Suprapubic skin (tissue), 4 donors: Measurements from ENCODE around the gene TMEM138. TPM values are rescaled to one million over a fixed set of nuclear protein-coding genes. Genes with fewer than 3 reads are reported as not detected.

Source experiments
- DNase-seq, 2 donors: peaks; one replicate each; pipeline ENCODE4 v3.0.0-alpha.2; 2019; ENCODE audit warnings: low spot score in 2 of 2
- H3K27ac ChIP-seq: fragments of 200-600 bp; sonication (generic); one replicate; pipeline ENCODE4 v1.5.1; 2019
- H3K27me3 ChIP-seq: fragments of 200-600 bp; sonication (generic); one replicate; pipeline ENCODE4 v1.5.1; 2019
- H3K36me3 ChIP-seq: fragments of 200-600 bp; sonication (generic); one replicate; pipeline ENCODE4 v1.5.1; 2019
- H3K4me1 ChIP-seq: fragments of 200-600 bp; sonication (generic); one replicate; pipeline ENCODE4 v1.5.1; 2019
- H3K4me3 ChIP-seq: fragments of 200-600 bp; sonication (generic); one replicate; pipeline ENCODE4 v1.5.1; 2019; ENCODE audit warnings: mild to moderate bottlenecking
- H3K9me3 ChIP-seq: fragments of 200-600 bp; sonication (generic); one replicate; pipeline ENCODE4 v1.5.1; 2019
- EP300 ChIP-seq: sonication (generic); formaldehyde crosslinking; IDR thresholded peaks from one replicate; pipeline ENCODE4 v1.6.1; 2017; ENCODE audit warnings: antibody characterized with exemption
- POLR2A ChIP-seq, 2 donors: fragments of 450-650 bp; IDR thresholded peaks; one replicate each; pipeline ENCODE4 v1.6.1; 2017; ENCODE audit warnings: antibody characterized with exemption in 2 of 2, mild to moderate bottlenecking in 2 of 2, moderate library complexity in 2 of 2
- POLR2AphosphoS5 ChIP-seq, 3 donors: sonication (generic); formaldehyde crosslinking; IDR thresholded peaks; one replicate each; pipeline ENCODE4 v1.6.1; 2017; ENCODE audit warnings: antibody characterized with exemption in 3 of 3
- WGBS: methylation state at CpG from one replicate; pipeline ENCODE4 v1.1.5; 2018; 5-methylcytosine and 5-hydroxymethylcytosine counted together
- total RNA-seq, 4 donors: library from RNA; depleted of rRNA; stranded (reverse); fragments of >200 nt; gene quantifications; one replicate each; pipeline ENCODE4 v1.1.0, GENCODE V29; 2016
- TF ChIP-seq, protein P1 (sequence below), 2 donors: fragments of 200-600 bp in 1 of 2; fragments of 450-650 bp in 1 of 2; sonication (generic) in 1 of 2; IDR thresholded peaks; one replicate each; pipeline ENCODE4 v1.5.1; 2016 to 2019; ENCODE audit warnings: antibody characterized with exemption in 2 of 2, mild to moderate bottlenecking in 1 of 2, moderate library complexity in 1 of 2

The TMEM138 gene
- total RNA-seq, 4 donors from 2014 or later, result 22.3 to 43.5 (median 34.2) TPM

DNA sequence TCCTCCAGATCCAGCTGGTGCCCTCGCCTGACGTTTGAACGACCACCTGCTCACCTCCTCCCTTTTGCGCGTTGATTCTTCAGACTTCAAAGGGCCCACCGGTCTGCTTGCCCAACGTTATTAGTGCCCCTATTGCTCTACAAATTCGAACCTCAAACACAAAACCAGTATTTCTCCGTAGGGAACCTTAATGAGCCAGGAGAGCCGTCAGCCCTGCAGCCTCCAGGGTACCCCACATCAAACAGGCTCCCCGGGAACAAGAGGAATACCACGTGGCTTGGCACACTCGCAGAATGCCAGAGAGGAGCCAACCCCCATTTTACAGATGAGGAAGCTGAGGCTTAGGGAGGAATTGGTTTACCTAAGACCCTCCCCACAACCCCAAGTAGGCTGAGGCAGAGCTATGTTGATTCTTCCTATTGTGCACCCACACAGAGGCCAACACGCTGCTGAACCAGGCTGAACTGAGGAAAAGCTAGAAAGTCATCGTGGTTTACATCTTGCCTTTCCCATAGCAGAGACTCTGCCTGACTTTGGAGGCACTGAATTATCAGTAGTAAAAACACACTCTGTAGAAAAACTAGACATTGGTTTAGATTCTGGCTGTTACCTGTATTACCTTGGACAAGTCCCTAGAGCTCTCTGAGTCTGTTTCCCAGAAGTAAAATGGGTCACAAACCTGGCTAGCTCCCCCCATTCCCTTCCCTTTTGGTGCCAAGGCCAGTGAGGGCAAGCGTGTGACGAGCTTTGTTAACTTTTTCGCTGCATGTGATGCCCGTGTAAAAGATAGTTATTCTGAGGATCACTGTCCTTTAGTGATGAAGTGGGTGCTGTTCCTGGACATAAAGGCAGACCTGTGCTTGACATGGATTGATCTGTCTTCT, 28.4 kb upstream of the TMEM138 start:
- H3K9me3 ChIP-seq, result no peaks in the 10 kb centered on the region
- H3K4me3 ChIP-seq, result peak overlapping the region; percentile 98
- DNase-seq, result no peak
- peaks cover 13% of the 10 kb centered on the region for H3K36me3 ChIP-seq
- no peak for TF ChIP-seq POLR2A (IDR thresholded peaks at IDR 0.05)
- TF ChIP-seq POLR2AphosphoS5 (IDR thresholded peaks at IDR 0.05), result no peak
- TF ChIP-seq EP300, result no peak
- TF ChIP-seq, protein P1, sequence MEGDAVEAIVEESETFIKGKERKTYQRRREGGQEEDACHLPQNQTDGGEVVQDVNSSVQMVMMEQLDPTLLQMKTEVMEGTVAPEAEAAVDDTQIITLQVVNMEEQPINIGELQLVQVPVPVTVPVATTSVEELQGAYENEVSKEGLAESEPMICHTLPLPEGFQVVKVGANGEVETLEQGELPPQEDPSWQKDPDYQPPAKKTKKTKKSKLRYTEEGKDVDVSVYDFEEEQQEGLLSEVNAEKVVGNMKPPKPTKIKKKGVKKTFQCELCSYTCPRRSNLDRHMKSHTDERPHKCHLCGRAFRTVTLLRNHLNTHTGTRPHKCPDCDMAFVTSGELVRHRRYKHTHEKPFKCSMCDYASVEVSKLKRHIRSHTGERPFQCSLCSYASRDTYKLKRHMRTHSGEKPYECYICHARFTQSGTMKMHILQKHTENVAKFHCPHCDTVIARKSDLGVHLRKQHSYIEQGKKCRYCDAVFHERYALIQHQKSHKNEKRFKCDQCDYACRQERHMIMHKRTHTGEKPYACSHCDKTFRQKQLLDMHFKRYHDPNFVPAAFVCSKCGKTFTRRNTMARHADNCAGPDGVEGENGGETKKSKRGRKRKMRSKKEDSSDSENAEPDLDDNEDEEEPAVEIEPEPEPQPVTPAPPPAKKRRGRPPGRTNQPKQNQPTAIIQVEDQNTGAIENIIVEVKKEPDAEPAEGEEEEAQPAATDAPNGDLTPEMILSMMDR (IDR thresholded peaks at IDR 0.05), result no peak
- H3K27ac ChIP-seq, result peak overlapping the region; percentile 96
- 30% methylated on average over 19 of the region's 19 CpGs for WGBS
- peaks cover 69% of the 10 kb centered on the region for H3K4me1 ChIP-seq
- H3K27me3 ChIP-seq, result no peaks in the 10 kb centered on the region

DNA sequence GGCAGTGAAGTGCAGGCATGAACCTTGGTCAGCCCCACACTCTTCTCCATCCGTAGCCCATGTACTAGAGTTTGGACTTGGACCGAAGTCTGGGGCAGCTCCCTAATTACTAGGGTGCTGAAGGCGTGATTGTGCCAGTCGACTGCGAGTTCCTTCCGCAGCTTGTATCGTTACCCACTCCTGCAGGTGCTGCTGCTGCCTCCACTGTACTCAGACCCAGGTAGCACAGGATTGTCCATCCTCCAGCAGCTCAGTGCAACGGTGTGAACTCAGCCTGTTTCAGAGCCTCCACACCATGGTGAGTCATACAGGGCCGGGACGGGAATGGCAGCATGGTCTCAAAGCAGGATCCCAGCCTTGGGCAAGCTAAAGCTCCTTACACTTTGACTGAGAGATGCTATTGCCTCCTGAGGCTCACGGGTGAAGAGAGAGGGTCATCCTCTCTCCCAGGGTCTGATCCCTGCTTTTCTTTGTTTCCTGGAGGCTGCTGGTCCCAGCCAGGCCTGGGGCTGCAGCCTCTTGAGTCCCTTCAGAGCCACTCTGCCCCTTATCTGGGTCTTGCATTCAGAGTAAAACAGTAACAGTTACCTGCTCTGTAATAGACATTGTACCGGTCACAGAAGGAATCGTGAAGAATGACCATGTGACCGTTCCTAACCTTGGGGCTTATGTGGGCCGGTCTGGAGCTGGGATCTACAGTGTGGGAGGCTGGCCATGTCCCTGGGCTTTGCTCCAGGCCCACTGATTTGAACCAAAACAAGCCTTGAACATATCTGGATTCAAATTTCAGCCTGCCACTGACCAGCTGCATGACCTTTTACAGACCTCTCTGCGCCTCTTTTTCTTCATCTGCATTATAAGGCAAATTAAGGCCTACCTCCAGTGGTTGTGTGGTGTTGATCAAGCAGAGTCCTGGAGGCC, 27.5 kb upstream of the TMEM138 start:
- 82% methylated on average over 10 of the region's 16 CpGs for WGBS
- H3K27ac ChIP-seq, result peak overlapping the region; percentile 46
- peaks cover 62% of the 10 kb centered on the region for H3K4me1 ChIP-seq
- DNase-seq, result no peak
- no peak overlapping the region for H3K4me3 ChIP-seq
- H3K27me3 ChIP-seq, result no peaks in the 10 kb centered on the region
- TF ChIP-seq POLR2AphosphoS5 (IDR thresholded peaks at IDR 0.05) (no peak), EP300 (no peak), POLR2A (IDR thresholded peaks at IDR 0.05) (no peak)
- TF ChIP-seq, protein P1 (IDR thresholded peaks at IDR 0.05), result no peak
- H3K9me3 ChIP-seq, result no peaks in the 10 kb centered on the region
- H3K36me3 ChIP-seq, result peaks cover 8% of the 10 kb centered on the region

DNA sequence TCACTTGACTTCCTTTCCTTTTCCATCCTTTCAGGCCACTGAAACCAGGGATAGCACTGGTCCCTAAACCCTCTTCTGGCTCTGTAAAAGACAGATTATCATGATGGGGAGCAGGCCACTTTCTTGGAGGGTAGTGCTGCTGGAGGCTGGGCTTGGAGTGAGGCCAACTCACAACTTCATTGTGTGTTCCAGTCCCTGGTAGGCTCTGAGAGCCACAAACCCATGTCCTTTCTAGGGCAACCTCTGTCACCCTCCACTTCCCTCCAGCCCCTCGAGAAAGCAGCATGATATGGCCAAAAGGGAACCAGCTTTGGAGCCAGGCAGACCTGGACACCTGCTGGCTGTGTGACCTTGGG, 26.8 kb upstream of the TMEM138 start:
- no peak for DNase-seq
- H3K4me1 ChIP-seq, result peaks cover 56% of the 10 kb centered on the region
- 92% methylated on average over 1 of the region's 1 CpG for WGBS
- no peaks in the 10 kb centered on the region for H3K27me3 ChIP-seq
- peak overlapping the region; percentile 46 for H3K27ac ChIP-seq
- no peak overlapping the region for H3K4me3 ChIP-seq
- TF ChIP-seq, protein P1 (IDR thresholded peaks at IDR 0.05), result no peak
- TF ChIP-seq EP300 (no peak), POLR2AphosphoS5 (IDR thresholded peaks at IDR 0.05) (no peak), POLR2A (IDR thresholded peaks at IDR 0.05) (no peak)
- no peaks in the 10 kb centered on the region for H3K9me3 ChIP-seq
- H3K36me3 ChIP-seq, result peaks cover 5% of the 10 kb centered on the region

DNA sequence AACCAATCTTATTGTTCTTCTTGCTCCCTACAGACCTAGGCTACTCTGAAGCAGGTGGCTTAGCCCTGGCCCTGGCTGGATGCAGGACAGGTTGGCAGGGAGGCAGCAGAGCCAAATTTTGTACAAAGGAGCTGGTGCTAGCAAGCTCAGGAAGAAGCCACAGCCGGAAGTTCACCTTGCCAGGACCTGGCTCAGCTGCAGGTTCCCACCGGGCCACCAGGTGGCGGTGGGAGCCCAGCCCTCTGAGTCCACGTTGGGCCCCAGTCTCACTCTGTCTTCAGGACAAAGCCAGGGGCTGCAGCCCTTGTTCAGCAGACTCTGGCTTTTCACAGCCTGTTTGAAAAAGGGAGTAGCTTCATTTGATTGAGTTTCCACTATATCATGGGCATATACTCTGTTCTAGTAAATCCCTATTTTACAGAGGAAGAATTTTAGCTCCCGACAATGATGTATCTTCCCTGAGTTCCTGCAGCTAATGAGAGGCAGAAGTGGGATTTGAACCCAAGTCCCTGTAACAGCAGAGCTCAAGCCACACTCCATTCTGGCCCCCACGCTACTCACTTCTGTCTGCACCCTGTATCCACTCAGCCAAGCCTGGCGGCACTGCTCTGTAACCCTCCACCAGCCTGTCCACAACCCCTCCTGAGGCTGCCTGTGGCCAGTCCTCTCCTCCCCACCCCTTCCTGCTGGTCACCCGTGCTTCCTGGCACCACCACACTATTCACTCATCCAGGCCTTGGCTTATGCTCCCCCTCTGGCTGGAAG, 25.8 kb upstream of the TMEM138 start:
- H3K9me3 ChIP-seq, result no peaks in the 10 kb centered on the region
- H3K27me3 ChIP-seq, result no peaks in the 10 kb centered on the region
- WGBS, result 31% methylated on average over 8 of the region's 8 CpGs
- H3K27ac ChIP-seq, result peak overlapping the region; percentile 46
- TF ChIP-seq, protein P1 (IDR thresholded peaks at IDR 0.05), result peak; percentile 95 to 96
- peak in 1 of 3 donors; percentile 32 for TF ChIP-seq POLR2AphosphoS5 (IDR thresholded peaks at IDR 0.05)
- no peak for TF ChIP-seq POLR2A (IDR thresholded peaks at IDR 0.05)
- no peak overlapping the region for H3K4me3 ChIP-seq
- peak in 1 of 2 donors; percentile 87 for DNase-seq
- H3K4me1 ChIP-seq, result peaks cover 45% of the 10 kb centered on the region
- H3K36me3 ChIP-seq, result peaks cover 6% of the 10 kb centered on the region
